ENCODE data around the gene ARRB1. TPM values are rescaled to one million over a fixed set of nuclear protein-coding genes. Genes with fewer than 3 reads are reported as not detected.

ARRB1 gene
- polyA plus RNA-seq, 1 experiment: 15.7 TPM

GRCh38 chr11:75244052-75244814 is 107.2 kb downstream of the ARRB1 start:
- Histone ChIP-seq H3K27me3 (ENCODE audit: control insufficient read depth, insufficient read depth, low read length) (peaks cover 38% of the 10 kb centered on the region), H3K4me3 (ENCODE audit: low read depth, low read length) (no peak overlapping the region), H3K36me3 (ENCODE audit: control insufficient read depth, insufficient read depth, low read length) (no peaks in the 10 kb centered on the region)
- DNase-seq (ENCODE audit: low read depth): no peak
- CTCF ChIA-PET: interaction anchor here (1.0 to 4.9 kb wide), 5 partner anchors 11 to 221 kb away, joined by 3 to 66 read pairs (median 8); no protein-coding TSS in a partner anchor
- no peak for TF ChIP-seq CTCF (IDR thresholded peaks at IDR 0.05; ENCODE audit: insufficient read depth, low read depth, low read length)
- POLR2A ChIA-PET: no interaction called here

- no peak for TF ChIP-seq CTCF (IDR thresholded peaks at IDR 0.05; ENCODE audit: insufficient read depth, low read depth, low read length)
- POLR2A ChIA-PET: no interaction called here
- no peak overlapping the region for H3K4me3 ChIP-seq (ENCODE audit: low read depth, low read length)
- no peaks in the 10 kb centered on the region for H3K36me3 ChIP-seq (ENCODE audit: control insufficient read depth, insufficient read depth, low read length)
- CTCF ChIA-PET: interaction anchor here (0.7 to 7.0 kb wide), 25 partner anchors 7 to 1464 kb away, joined by 3 to 66 read pairs (median 7); no protein-coding TSS in a partner anchor
- peaks cover 43% of the 10 kb centered on the region for H3K27me3 ChIP-seq (ENCODE audit: control insufficient read depth, insufficient read depth, low read length)
- no peak for DNase-seq (ENCODE audit: low read depth)
Measured at GRCh38 chr11:75242722-75243600, 108.5 kb downstream of the ARRB1 start.

GRCh38 chr11:75241906-75242644 is 109.4 kb downstream of the ARRB1 start:
- H3K27me3 ChIP-seq (ENCODE audit: control insufficient read depth, insufficient read depth, low read length): peaks cover 44% of the 10 kb centered on the region
- CTCF ChIA-PET: interaction anchor here (0.6 to 7.0 kb wide), 36 partner anchors 8 to 1463 kb away, joined by 3 to 66 read pairs (median 5); partner anchors contain the start of gene SLCO2B1

GRCh38 chr11:75241036-75241905 is 110.2 kb downstream of the ARRB1 start:
- peak; percentile 39 for DNase-seq (ENCODE audit: low read depth)
- Histone ChIP-seq H3K4me3 (ENCODE audit: low read depth, low read length) (peak overlapping the region; percentile 38), H3K36me3 (ENCODE audit: control insufficient read depth, insufficient read depth, low read length) (no peaks in the 10 kb centered on the region), H3K27me3 (ENCODE audit: control insufficient read depth, insufficient read depth, low read length) (peaks cover 45% of the 10 kb centered on the region)
- CTCF ChIA-PET: interaction anchor here (0.6 to 7.0 kb wide), 43 partner anchors 9 to 1462 kb away, joined by 3 to 66 read pairs (median 4); partner anchors contain the start of gene SLCO2B1
- peak; percentile 31 for TF ChIP-seq CTCF (IDR thresholded peaks at IDR 0.05; ENCODE audit: insufficient read depth, low read depth, low read length)
- POLR2A ChIA-PET: no interaction called here

More at GRCh38 chr11:75241906-75242644, 109.4 kb downstream of the ARRB1 start:
- POLR2A ChIA-PET: no interaction called here
- Histone ChIP-seq H3K4me3 (ENCODE audit: low read depth, low read length) (peak overlapping the region; percentile 38), H3K36me3 (ENCODE audit: control insufficient read depth, insufficient read depth, low read length) (no peaks in the 10 kb centered on the region)
- TF ChIP-seq CTCF (IDR thresholded peaks at IDR 0.05; ENCODE audit: insufficient read depth, low read depth, low read length): no peak
- DNase-seq (ENCODE audit: low read depth): no peak

Measured in BJ (cell line).